Smooth muscle cell (in vitro differentiated cells): ENCODE results near the gene CNTNAP5. TPM values are rescaled to one million over a fixed set of nuclear protein-coding genes. Genes with fewer than 3 reads are reported as not detected.
"Not testable (repeated sequence)": the region's sequence is repeated elsewhere in the genome, so short reads cannot be mapped to it uniquely, and the experiment has no call there.

Experiments
- DNase-seq: peaks from one replicate; lab custom pipeline; 2025; ENCODE audit not compliant: unreplicated experiment; lab: John Stamatoyannopoulos, UW
- H2AFZ ChIP-seq: fragments of 200-600 bp; sonication (generic); 2 replicates; pipeline ENCODE4 v1.6.0; 2016; ENCODE audit warnings: antibody characterized with exemption, low read depth, mild to moderate bottlenecking
- H3F3A ChIP-seq: fragments of 200-600 bp; sonication (generic); 2 replicates; pipeline ENCODE4 v1.6.0; 2017; ENCODE audit warnings: antibody characterized with exemption, low read depth
- H3K27ac ChIP-seq: fragments of 200-600 bp; sonication (generic); 2 replicates; pipeline ENCODE4 v1.5.1; 2016; ENCODE audit warnings: low read depth, mild to moderate bottlenecking
- H3K27me3 ChIP-seq: fragments of 200-600 bp; sonication (generic); 2 replicates; pipeline ENCODE4 v1.6.1; 2016; ENCODE audit warnings: low read depth, mild to moderate bottlenecking
- H3K36me3 ChIP-seq: fragments of 200-600 bp; sonication (generic); 2 replicates; pipeline ENCODE4 v1.5.1; 2016; ENCODE audit warnings: low read depth
- H3K4me1 ChIP-seq: fragments of 200-600 bp; sonication (generic); 2 replicates; pipeline ENCODE4 v1.5.1; 2016; ENCODE audit warnings: low read depth
- H3K4me2 ChIP-seq: fragments of 200-600 bp; sonication (generic); 2 replicates; pipeline ENCODE4 v1.6.0; 2016; ENCODE audit warnings: mild to moderate bottlenecking
- H3K4me3 ChIP-seq: fragments of 200-600 bp; sonication (generic); 2 replicates; pipeline ENCODE4 v1.5.1; 2016; ENCODE audit warnings: mild to moderate bottlenecking
- H3K79me2 ChIP-seq: fragments of 200-600 bp; sonication (generic); 2 replicates; pipeline ENCODE4 v1.6.0; 2016; ENCODE audit warnings: low read depth, mild to moderate bottlenecking
- H3K9ac ChIP-seq: fragments of 200-600 bp; sonication (generic); 2 replicates; pipeline ENCODE4 v1.6.0; 2016; ENCODE audit warnings: low read depth
- H3K9me3 ChIP-seq: fragments of 200-600 bp; sonication (generic); replicated peaks from 2 replicates; pipeline ENCODE4 v1.5.1; 2016; ENCODE audit warnings: low read depth
- H4K20me1 ChIP-seq: fragments of 200-600 bp; sonication (generic); 2 replicates; pipeline ENCODE4 v1.6.0; 2016; ENCODE audit warnings: low read depth
- CTCF ChIP-seq: fragments of 200-600 bp; sonication (generic); IDR thresholded peaks from 2 replicates; pipeline ENCODE4 v1.5.1; 2017; ENCODE audit warnings: borderline replicate concordance, mild to moderate bottlenecking, antibody characterized with exemption; ENCODE audit not compliant: insufficient read depth, poor library complexity, severe bottlenecking
- WGBS: methylation state at CpG from one replicate; pipeline ENCODE4 v1.1.7; 2016; ENCODE audit warnings: low lambda C conversion rate; 5-methylcytosine and 5-hydroxymethylcytosine counted together
- polyA plus RNA-seq: library from polyadenylated mRNA; unstranded; fragments of >200 nt; fragmentation: Nextera tagmentation; extraction: Ambion mirVana; gene quantifications from 2 replicates; pipeline ENCODE4 v1.2.1, GENCODE V29; 2016
- total RNA-seq: library from RNA; depleted of rRNA; stranded (reverse); fragments of >200 nt; gene quantifications from 2 replicates; pipeline ENCODE4 v1.2.3, GENCODE V29; 2014

CNTNAP5 gene
- total and polyA plus RNA-seq, 2 experiments from 2014 or later, result not detected

GRCh38 chr2:124402274-124402673, 377.2 kb downstream of the CNTNAP5 start:
- WGBS, result 90% methylated on average over 3 of the region's 3 CpGs
- Histone ChIP-seq H3K79me2 (no peaks in the 10 kb centered on the region), H4K20me1 (no peaks in the 10 kb centered on the region), H3K36me3 (no peaks in the 10 kb centered on the region), H3F3A (no peaks in the 10 kb centered on the region), H3K9ac (no peak overlapping the region), H3K9me3 (no peaks in the 10 kb centered on the region), H3K27me3 (no peaks in the 10 kb centered on the region), H3K4me1 (no peaks in the 10 kb centered on the region), H2AFZ (no peak overlapping the region), H3K4me3 (no peak overlapping the region), H3K4me2 (no peak overlapping the region), H3K27ac (no peak overlapping the region)
- no peak for DNase-seq
- no peak for TF ChIP-seq CTCF

- not testable (repeated sequence) for H3K4me3 ChIP-seq, DNase-seq, H2AFZ ChIP-seq, H3F3A ChIP-seq, H4K20me1 ChIP-seq, H3K4me2 ChIP-seq, H3K9me3 ChIP-seq, H3K36me3 ChIP-seq, H3K27ac ChIP-seq, H3K4me1 ChIP-seq, H3K79me2 ChIP-seq, H3K27me3 ChIP-seq, H3K9ac ChIP-seq
- WGBS, result 83% methylated on average over 35 of the region's 35 CpGs
Observed at GRCh38 chr2:124407836-124408534, 382.9 kb downstream of the CNTNAP5 start.

- Histone ChIP-seq H2AFZ (no peak overlapping the region), H3K27ac (no peak overlapping the region), H3K27me3 (no peaks in the 10 kb centered on the region), H3K9me3 (no peaks in the 10 kb centered on the region), H3K4me1 (no peaks in the 10 kb centered on the region), H3K36me3 (no peaks in the 10 kb centered on the region), H3K9ac (no peak overlapping the region), H3F3A (no peaks in the 10 kb centered on the region), H3K4me2 (no peak overlapping the region), H3K4me3 (no peak overlapping the region), H3K79me2 (no peaks in the 10 kb centered on the region), H4K20me1 (no peaks in the 10 kb centered on the region)
- TF ChIP-seq CTCF, result no peak
- no peak for DNase-seq
- 96% methylated on average over 1 of the region's 1 CpG for WGBS
Observed at GRCh38 chr2:124424074-124424473, 399.0 kb downstream of the CNTNAP5 start.

- Histone ChIP-seq H3K79me2 (no peaks in the 10 kb centered on the region), H3K4me1 (no peaks in the 10 kb centered on the region), H3K9ac (no peak overlapping the region), H3K9me3 (no peaks in the 10 kb centered on the region), H4K20me1 (no peaks in the 10 kb centered on the region), H3K27me3 (no peaks in the 10 kb centered on the region), H3F3A (no peaks in the 10 kb centered on the region), H3K27ac (no peak overlapping the region), H2AFZ (no peak overlapping the region), H3K4me3 (no peak overlapping the region), H3K36me3 (no peaks in the 10 kb centered on the region), H3K4me2 (no peak overlapping the region)
- 92% methylated on average over 2 of the region's 2 CpGs for WGBS
- no peak for TF ChIP-seq CTCF
- DNase-seq, result no peak
Observed at GRCh38 chr2:124426122-124426521, 401.0 kb downstream of the CNTNAP5 start.
